Cardiac muscle cell (in vitro differentiated cells and primary cell): ENCODE data around the gene PANX3. TPM values are rescaled to one million over a fixed set of nuclear protein-coding genes. Genes with fewer than 3 reads are reported as not detected.

Experiments
- DNase-seq, 2 donors: peaks; one replicate each; pipeline versions ENCODE4 v3.0.0 to v3.0.0-alpha.2; 2010 to 2017; ENCODE audit warnings: low read depth in 1 of 2, low spot score in 1 of 2
- H3K27ac ChIP-seq: fragments of 200-600 bp; sonication (generic); 2 replicates; pipeline ENCODE4 v1.5.1; 2016
- H3K27me3 ChIP-seq: fragments of 200-600 bp; sonication (generic); 2 replicates; pipeline ENCODE4 v1.6.0; 2016; ENCODE audit warnings: control low read depth
- H3K36me3 ChIP-seq: fragments of 200-600 bp; sonication (generic); 2 replicates; pipeline ENCODE4 v1.5.1; 2016; ENCODE audit warnings: control low read depth
- H3K4me1 ChIP-seq: fragments of 200-600 bp; sonication (generic); 2 replicates; pipeline ENCODE4 v1.8.1; 2017; ENCODE audit warnings: low read depth, mild to moderate bottlenecking, mixed run types
- H3K4me3 ChIP-seq: fragments of 200-600 bp; sonication (generic); 2 replicates; pipeline ENCODE4 v1.5.1; 2016; ENCODE audit warnings: mild to moderate bottlenecking
- H3K9me3 ChIP-seq: fragments of 200-600 bp; sonication (generic); 2 replicates; pipeline ENCODE4 v1.5.1; 2017; ENCODE audit warnings: low read depth, mild to moderate bottlenecking, control low read depth
- polyA plus RNA-seq: library from polyadenylated mRNA; unstranded; fragments of >200 nt; fragmentation: Nextera tagmentation; extraction: Ambion mirVana; gene quantifications from 2 replicates; pipeline ENCODE4 v1.2.1, GENCODE V29; 2016
- total RNA-seq: library from RNA; depleted of rRNA; stranded (reverse); fragments of >200 nt; gene quantifications from 2 replicates; pipeline ENCODE4 v1.2.3, GENCODE V29; 2016
- TF ChIP-seq, protein P1 (sequence below): IDR thresholded peaks from 2 replicates; pipeline ENCODE4 v1.5.1; 2012; ENCODE audit warnings: low read depth, mild to moderate bottlenecking, low read length

The PANX3 gene
- total and polyA plus RNA-seq, 2 experiments from 2014 or later, result not detected

DNA sequence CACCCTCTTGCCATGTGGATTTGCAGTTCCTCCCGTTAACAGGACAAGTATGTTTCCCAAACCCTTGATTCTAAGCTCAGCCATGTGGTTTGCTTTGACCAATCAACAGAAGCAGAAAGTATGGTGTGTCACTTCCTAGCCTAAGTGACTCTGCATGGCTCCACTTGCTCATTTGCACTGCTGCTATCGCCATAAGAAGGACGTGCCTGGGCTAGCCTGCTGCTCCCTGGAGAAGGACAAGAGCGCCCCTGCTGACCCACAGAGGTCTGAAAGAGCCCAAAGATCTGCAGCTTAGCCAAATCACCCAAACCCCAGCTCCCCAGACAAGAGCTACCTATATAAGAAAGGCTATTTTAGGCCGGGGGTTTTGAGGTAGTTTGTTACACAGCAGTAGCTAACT is 29.4 kb downstream of the PANX3 start:
- H3K9me3 ChIP-seq, result no peaks in the 10 kb centered on the region
- no peak overlapping the region for H3K4me3 ChIP-seq
- H3K27me3 ChIP-seq, result no peaks in the 10 kb centered on the region
- no peaks in the 10 kb centered on the region for H3K4me1 ChIP-seq
- TF ChIP-seq, protein P1, sequence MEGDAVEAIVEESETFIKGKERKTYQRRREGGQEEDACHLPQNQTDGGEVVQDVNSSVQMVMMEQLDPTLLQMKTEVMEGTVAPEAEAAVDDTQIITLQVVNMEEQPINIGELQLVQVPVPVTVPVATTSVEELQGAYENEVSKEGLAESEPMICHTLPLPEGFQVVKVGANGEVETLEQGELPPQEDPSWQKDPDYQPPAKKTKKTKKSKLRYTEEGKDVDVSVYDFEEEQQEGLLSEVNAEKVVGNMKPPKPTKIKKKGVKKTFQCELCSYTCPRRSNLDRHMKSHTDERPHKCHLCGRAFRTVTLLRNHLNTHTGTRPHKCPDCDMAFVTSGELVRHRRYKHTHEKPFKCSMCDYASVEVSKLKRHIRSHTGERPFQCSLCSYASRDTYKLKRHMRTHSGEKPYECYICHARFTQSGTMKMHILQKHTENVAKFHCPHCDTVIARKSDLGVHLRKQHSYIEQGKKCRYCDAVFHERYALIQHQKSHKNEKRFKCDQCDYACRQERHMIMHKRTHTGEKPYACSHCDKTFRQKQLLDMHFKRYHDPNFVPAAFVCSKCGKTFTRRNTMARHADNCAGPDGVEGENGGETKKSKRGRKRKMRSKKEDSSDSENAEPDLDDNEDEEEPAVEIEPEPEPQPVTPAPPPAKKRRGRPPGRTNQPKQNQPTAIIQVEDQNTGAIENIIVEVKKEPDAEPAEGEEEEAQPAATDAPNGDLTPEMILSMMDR, result no peak
- H3K27ac ChIP-seq, result no peak overlapping the region
- peaks cover 7% of the 10 kb centered on the region for H3K36me3 ChIP-seq
- DNase-seq, result no peak

DNA sequence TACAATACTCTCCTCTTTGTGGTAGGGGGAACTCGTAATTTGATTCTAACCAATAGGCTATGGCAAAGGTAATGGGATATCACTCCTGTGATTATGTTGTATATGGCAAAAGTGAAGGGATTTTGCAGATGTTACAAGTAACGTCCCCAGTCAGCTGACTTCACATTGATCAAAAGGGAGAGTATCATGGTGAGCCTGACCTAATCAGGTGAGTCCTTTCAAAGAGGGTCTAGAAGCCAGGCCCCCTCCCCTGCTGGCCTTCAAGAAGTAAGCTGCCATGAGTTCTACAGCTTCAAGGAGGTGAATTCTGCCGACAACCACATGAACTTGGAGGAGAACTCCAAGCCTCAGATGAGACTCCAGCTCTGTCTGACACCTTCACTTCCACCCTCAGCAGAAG is 31.4 kb downstream of the PANX3 start:
- no peak for DNase-seq
- Histone ChIP-seq H3K4me3 (no peak overlapping the region), H3K36me3 (no peaks in the 10 kb centered on the region), H3K9me3 (no peaks in the 10 kb centered on the region), H3K27me3 (peaks cover under 1% of the 10 kb centered on the region), H3K4me1 (no peaks in the 10 kb centered on the region), H3K27ac (no peak overlapping the region)
- TF ChIP-seq, protein P1, result no peak

DNA sequence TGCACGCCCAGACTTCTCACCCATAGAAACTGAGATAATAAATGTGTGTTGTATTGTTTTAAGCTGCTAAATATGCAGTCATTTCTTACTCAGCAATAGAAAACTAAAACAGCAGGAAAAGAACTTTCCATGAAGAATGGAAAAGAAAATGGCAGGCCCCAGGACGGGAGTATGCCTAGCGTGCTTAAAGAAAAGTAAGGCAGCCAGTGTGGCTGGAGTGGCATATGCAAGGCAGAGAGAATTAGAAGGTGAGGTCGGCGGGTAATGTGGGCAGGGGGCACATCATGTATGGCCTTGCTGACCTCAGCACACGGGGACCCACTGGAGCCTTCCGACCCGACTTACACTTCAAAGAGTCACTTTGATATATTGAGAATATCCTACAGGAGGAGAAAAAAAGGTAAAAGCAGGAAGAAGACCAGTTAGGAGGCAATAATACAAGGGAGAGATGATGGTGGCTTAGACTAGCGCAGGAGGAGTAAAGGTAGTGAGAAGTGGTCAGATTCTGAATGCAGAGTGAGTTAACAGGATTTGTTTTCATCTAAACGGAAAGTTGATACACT is 31.9 kb downstream of the PANX3 start:
- TF ChIP-seq, protein P1, result no peak
- no peaks in the 10 kb centered on the region for H3K4me1 ChIP-seq
- H3K36me3 ChIP-seq, result no peaks in the 10 kb centered on the region
- no peak overlapping the region for H3K27ac ChIP-seq
- no peak overlapping the region for H3K4me3 ChIP-seq
- no peaks in the 10 kb centered on the region for H3K9me3 ChIP-seq
- no peak for DNase-seq
- peaks cover 4% of the 10 kb centered on the region for H3K27me3 ChIP-seq

DNA sequence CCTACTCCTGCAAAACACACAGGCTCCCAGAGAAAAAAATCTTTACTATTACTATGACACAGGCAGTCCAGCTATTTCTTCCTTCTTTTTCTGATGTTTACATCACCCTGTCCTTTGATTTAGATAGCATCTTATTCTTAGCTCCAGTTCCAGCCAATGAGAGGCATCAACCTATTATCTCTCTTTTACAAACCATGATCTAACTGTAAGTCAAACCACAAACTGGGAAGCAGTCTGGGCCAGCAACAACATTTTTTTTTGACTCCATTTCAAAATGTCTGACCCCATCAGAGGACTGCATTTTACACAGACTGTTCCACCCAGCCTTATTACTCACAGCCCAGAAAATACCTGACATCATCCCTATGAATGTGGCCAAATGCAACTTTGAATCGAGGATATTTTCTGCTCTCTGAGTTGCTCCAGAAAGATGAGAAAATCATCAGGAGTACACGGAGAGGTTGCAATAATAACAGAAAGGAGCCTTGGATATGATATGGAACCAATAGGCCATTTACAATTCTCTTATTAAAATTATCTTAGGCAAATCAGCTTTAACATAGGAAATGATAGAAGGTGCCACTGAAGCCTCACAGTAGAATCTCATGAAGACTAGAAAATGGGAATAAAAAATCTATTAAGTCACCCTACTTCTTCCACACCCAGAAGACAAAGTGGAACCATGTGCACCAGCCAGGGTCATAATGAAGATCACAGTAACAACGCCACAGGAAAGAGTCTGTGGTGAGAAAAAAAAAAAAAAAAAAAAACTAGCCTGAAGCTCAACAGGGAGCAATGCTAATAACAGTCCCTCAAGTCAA is 32.6 kb downstream of the PANX3 start:
- H3K9me3 ChIP-seq, result no peaks in the 10 kb centered on the region
- H3K27ac ChIP-seq, result no peak overlapping the region
- TF ChIP-seq, protein P1, result no peak
- H3K27me3 ChIP-seq, result peaks cover 11% of the 10 kb centered on the region
- H3K4me1 ChIP-seq, result no peaks in the 10 kb centered on the region
- H3K4me3 ChIP-seq, result no peak overlapping the region
- no peaks in the 10 kb centered on the region for H3K36me3 ChIP-seq
- DNase-seq, result peak in 1 of 2 donors; percentile 93

DNA sequence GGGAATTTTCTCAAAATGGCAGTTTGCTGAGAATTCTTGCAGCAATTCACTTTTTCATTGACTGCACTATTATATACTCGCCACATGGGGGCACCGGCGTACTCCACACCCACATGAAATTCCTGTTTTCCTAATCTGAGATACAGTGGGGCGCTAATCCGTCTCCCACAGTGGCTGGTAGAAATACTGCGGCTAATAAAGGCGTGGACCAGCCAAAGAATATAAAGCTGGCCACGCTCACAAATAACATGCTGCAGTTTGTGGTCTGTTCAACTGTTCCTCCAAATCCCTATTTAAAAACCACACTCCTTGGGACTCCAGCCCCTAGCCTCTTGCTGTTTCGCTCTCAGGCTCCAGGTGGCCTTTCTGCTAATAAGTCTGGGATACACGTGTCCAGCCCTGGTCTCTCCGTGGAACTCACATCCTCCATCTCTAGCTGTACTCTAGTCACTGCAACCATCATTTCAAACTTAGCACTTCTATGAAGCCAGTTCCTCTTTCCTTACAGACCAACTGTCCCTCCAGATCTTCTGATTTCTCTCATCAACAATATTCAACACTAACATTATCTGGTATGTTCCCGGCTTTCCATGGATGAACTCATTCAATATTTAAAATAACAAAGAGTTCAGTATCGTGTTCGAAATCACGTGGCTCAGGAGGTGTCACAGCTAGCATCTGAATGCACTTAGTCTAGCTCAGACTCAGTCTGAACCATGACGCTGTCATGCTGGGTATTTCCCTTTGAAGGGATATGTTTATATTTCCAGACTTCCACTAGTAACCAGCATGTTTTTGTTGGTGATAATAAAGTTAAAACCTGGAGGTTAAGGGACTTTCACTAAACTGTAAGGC is 33.4 kb downstream of the PANX3 start:
- H3K36me3 ChIP-seq, result no peaks in the 10 kb centered on the region
- peak; percentile 60 to 89 for DNase-seq
- H3K27me3 ChIP-seq, result peaks cover 13% of the 10 kb centered on the region
- no peak overlapping the region for H3K4me3 ChIP-seq
- H3K9me3 ChIP-seq, result no peaks in the 10 kb centered on the region
- no peak overlapping the region for H3K27ac ChIP-seq
- H3K4me1 ChIP-seq, result no peaks in the 10 kb centered on the region
- TF ChIP-seq, protein P1, result peak; percentile 79
